Measurements from ENCODE around the gene RO60.

DNA sequence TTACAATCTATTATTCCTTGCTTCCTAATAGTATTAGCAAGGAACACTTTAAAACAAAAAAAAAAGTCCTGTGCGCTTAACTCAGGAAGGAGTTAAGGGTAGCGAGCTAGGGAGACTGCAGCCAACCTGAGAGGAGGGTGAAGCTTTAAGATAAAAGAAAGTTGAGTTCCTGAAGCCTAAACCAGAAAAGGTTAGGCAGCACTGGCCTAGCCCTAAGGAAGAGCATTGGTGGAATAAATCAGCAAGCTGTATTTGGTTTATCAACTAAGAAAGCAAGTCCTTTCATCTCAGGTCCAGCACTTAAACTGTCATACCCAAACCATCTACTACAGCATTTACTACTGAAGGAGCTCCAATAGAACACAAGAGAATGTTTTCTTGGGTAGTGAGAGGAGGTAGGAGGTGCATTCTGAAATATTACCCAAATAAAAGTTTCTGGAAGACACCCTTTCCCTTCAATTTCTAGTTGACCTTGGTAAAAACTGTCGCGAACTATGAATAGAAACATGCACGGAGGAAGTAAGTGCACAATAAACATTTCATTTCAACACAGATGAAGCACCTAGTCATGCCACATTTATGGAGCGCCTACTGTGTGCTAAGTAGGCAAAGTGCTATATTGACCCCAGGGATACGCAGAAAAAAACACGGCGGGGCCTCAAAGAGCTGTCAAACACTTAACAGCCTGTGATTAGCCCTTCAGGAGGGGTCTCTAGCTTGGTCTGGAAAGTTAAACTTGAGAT is 44.5 kb downstream of the RO60 start:
- TF ChIP-seq, protein P1, sequence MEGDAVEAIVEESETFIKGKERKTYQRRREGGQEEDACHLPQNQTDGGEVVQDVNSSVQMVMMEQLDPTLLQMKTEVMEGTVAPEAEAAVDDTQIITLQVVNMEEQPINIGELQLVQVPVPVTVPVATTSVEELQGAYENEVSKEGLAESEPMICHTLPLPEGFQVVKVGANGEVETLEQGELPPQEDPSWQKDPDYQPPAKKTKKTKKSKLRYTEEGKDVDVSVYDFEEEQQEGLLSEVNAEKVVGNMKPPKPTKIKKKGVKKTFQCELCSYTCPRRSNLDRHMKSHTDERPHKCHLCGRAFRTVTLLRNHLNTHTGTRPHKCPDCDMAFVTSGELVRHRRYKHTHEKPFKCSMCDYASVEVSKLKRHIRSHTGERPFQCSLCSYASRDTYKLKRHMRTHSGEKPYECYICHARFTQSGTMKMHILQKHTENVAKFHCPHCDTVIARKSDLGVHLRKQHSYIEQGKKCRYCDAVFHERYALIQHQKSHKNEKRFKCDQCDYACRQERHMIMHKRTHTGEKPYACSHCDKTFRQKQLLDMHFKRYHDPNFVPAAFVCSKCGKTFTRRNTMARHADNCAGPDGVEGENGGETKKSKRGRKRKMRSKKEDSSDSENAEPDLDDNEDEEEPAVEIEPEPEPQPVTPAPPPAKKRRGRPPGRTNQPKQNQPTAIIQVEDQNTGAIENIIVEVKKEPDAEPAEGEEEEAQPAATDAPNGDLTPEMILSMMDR (IDR thresholded peaks at IDR 0.05): no peak
- TF ChIP-seq POLR2AphosphoS5 (IDR thresholded peaks at IDR 0.05) (no peak), EP300 (IDR thresholded peaks at IDR 0.05) (no peak), POLR2A (IDR thresholded peaks at IDR 0.05) (no peak)
